HuH-7.5 (cell line): ENCODE data around the gene CDH23.
A peak's percentile ranks its signal among the peaks of the same experiment; 100 is the strongest.

Experiments used
- DNase-seq: peaks from one replicate; pipeline ENCODE4 v3.0.0; 2011; ENCODE audit warnings: low spot score

The CDH23 gene

DNA sequence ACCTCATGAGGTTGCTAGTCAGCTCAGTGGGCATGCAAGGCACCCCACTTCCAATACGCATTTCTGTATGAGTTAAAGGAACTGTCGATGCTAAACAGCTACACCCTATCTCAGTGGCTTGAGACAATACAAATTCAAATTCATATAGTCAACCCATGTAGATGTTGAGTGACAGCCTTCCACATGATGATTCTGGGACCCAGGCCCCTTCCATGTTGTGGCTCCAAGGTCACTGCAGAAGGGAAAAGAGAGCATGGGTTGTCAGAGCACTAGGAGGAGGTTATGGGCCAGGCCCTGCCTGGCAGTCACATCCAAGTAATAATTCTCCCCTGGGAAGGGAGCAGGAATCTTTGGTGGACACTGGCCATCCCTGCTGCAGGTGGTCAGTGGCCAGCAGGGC lies 294.7 kb downstream of the CDH23 start:
- no peak for DNase-seq

DNA sequence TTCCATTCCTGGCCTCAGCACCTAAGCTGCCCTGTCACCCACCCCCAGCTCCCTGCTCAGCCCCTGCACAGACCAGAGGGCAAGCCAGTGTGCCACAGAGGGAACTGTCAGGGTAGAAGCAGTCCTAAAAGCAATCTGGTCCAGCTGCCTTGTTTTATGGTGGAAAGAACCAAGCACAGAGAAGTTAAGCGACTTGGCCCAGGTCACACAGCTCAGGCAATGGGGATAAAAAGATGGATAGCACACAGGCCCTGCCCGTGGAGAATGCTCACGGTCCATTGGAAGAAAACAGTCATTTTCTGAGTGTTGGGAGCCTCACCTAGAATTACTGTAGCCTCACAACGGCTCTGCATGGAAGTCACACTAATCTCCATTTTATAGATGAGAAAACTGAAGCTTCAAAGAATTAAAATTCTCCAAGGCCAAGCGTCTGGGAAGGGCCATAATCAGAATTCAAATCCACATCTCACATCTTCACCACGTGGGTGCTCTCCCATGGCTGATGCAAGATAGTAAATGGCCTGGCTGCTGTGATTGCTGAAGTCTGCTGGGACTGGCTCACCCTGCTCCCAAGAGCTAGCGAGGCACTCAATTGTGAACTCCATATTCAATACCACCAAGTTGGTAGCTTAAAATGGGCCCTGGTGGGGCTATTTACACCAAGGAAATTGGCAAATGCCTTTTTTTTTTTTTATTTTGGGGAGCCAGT lies 296.0 kb downstream of the CDH23 start:
- DNase-seq: no peak

DNA sequence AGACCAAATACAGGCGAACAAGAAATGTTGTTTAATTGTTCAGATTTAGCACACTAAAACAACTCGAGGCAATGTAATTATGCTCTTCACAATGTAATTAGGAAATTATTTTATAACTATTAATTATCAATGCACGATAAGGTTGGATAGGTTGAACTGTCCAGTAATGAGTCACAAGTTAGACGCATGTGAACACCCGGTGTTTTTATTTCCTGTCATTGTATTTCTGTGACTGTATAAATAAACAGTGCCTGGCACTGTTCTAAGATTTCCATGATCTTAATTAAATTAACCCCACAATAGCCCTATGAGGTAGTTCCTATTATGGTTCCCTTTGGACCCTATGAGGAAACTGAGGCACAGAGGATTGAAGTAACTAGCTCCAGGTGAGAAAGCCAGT lies 296.7 kb downstream of the CDH23 start:
- DNase-seq: no peak

DNA sequence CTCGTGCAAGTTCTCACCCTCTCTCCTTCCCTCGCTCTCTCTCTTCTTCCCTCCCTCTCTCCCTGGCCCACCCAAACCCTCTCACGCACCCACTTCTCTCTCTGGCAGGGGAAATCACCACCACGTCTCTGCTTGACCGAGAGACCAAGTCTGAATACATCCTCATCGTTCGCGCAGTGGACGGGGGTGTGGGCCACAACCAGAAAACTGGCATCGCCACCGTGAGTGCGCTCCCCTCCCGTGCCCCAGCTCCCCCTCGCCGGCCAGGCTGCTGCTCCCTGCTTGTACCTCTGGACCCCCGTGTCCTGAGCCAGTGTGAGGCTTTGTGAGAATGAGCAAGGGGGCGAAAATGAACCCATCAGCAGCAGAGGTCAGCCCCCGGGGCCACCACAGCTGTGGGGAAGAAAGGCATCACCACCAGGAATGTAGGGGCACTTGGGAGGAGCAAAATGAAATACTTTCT lies 297.4 kb downstream of the CDH23 start:
- DNase-seq: no peak

DNA sequence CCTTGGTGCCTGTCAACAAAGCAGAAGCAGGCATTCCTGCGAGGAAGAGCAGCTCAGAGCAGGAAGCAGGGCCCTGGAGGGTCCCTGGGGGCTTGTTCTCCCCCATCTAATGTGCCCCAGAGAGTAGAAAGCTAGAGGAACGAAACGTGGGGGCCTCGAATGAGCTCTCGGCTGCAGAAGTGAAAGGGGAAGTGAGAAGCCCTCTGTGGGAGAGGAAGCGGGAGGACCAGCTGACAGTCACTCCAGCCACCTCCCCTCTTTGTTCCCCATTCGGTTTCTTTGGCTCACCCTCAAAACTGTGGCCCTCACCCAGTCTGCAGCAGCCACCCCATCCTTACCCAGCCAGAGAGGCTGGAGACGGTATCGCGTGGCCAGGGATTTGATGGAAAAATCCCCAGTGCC lies 297.8 kb downstream of the CDH23 start:
- no peak for DNase-seq

DNA sequence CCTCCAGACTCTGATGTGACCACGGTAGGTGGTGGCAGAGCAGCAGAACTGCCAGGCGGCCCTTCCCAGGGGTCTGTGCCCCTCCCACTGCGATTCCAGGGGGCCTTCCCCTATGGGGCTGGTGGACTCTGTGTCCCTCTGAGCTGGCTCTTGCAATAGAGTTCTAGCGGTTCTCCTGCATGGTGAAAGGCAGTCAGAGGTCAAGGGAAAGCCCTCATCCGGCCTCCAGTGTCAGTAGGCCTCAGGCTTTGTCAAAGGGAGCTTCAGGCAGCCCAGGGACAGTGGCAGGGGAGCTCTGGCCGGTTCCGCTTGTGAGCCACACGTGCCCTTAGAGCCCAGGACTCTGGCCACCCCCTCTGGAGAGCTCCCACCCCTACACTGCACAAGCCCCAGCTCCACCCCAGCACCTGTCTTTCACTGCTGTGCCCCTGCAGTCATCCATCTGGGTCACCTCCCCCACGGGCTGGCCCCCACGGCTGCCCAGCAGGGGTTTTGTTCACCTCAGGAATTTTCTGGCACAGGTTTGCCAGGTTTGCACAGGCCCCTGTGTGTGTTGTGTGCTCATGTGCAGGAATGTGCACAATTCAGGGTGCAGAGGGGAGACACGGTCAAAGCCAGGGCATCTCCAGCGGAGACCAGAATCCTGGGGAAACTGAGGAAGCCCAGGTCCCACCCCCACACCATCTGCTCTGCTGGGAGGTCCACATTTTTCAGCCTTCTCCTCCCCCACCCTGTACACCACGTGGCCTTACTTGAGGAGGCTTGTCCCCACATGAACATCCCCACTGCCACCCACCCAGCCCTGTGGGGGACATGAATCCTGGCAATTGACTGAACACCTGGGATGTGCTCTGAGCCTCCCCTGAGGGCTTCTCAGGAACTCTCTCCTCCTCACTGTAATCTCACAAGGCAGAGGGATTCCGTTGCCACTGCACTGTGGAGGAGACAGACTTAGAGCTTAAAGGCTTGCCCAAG lies 299.1 kb downstream of the CDH23 start:
- no peak for DNase-seq

DNA sequence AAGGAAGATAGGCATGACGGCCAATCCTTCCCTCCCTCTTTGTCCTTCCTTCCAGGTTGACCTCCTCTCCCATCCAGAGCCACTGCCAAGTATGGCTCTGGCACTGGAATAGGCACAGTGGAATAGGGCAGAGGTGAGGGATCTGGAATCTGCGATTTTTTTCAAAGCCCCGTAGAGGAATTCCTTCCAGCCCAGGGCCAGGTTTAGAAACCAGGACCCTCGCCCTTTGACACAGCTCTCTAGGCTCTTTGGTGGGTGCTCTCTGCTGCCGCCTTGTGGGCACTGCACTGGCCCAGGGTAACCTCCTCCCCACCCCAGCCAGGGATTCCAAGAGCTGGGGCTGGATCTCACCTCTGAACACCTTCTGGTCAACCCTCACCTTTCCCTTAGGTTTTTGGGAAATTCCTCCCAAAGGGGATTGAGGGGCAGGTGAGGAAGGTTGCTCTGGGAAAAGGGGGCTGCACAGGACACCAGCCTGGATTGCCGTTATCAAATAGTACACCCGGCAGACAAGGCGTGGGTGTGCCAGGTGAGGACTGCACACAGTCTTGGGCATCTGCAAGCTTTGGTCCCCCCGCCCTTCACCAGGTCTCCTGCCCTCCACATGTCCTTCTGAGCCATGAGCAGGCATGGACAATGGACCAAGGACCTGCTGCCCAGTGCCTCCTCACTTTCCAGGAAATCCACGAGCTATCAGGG lies 300.1 kb downstream of the CDH23 start:
- peak; percentile 88 for DNase-seq

DNA sequence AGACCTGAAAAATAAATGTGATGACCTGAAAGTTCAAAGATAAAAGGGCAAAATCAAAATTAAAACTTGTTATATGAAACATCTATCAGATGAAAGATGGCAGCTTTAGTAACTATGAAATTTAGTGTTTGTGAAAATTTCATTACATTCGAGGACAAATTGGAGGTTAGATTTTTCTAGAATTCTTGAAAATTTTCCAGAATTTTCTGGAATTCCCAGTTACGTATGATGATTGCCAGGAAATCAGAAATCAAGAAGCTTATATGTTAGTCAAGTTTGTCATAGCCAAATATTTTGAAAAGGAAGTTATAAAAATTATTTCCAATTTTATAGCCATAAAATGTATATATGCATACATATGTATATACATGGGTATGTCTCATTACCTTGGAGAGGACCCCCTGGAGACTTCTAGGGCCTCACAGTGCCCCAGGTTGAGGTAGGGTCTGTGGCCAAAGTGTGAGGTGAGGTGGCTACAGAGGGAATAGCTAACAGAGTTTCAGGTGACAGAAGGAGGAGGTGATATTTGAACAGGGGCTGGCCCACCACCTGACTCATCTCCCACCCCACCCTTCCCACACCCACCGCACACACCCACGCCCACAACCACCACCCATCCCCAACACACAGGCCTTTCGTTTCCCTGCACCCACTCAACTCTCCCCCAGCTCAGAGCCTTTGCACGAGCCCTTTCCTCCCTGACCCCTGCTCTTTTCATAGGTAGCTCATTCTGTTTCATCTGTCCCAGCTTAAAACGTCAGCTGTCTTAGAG lies 301.4 kb downstream of the CDH23 start:
- DNase-seq: no peak

DNA sequence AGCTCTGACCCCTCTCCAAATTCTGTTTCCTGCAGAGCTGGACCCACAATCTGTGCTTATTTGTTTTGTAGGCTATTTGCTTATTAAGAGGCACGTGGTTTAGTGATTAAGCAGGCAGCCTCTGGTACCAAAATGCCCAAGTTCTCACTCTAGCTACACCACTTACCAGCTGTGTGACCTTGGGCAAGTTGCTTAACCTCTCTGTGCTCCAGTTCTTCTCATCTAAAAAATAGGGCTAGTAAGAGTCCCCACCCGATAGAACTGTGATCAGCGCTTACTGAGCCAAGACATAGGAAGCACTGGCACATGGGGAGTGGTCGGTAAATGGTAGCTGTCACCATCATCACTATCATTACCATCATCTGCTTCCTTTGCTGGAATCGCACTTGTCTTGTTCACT lies 302.0 kb downstream of the CDH23 start:
- DNase-seq: no peak

DNA sequence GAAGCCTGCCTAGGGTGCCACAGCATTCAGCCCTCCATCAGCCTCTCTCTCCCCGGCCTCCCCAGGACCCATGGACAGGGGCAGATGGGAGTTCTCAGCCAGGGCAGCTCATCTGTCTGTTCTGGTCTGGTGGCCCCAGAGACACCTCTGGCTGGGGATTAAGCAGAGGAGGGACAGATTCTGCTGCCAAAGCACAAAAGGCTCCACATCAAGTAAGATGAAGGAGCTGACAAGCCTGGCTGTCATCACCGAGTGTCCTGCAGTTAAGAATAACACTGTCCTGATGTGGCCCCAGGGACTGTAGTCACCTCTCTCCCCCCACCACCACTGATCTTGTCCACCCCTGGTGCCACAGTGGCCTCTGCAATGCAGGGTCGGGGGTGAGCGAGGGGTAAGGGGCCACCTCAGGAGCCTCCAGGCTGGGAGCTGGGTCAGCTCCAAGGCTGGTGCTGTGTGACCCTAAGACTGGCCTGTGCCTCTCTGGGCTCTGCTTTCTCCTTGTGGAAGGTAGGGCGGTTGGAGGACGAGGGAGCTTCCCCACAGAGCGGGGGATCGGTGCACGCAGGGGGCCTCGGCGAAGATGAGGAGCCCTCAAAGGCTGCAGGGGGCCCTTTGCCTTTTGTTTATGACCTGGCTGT lies 304.1 kb downstream of the CDH23 start:
- DNase-seq: no peak

DNA sequence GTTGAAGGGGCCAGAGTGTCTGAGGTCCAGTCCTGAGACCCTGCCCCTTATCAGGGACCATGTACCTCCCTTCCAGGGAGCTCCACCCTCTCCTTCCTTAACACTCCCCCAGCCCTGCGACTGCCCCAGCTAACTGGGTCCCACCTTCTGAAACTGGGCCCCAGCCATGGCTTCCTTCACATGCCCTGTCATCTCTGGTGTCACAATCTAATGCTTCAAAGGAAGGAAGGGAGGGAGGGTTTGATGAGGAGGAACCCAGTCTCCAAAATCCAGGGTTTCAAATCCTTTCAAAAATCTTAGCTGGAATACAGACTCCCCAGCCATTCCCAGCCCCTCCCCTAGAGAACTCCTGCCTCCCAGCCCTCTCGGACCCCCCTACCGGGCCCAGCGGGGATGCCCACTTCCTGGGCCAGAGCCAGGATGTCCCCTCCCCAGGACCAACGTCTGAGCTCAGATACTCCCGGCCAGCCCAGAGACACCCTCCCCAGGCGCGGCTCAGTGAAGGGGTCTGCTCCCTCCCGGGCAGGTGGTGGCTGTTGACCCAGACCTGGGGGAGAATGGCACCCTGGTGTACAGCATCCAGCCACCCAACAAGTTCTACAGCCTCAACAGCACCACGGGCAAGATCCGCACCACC lies 304.9 kb downstream of the CDH23 start:
- no peak for DNase-seq

DNA sequence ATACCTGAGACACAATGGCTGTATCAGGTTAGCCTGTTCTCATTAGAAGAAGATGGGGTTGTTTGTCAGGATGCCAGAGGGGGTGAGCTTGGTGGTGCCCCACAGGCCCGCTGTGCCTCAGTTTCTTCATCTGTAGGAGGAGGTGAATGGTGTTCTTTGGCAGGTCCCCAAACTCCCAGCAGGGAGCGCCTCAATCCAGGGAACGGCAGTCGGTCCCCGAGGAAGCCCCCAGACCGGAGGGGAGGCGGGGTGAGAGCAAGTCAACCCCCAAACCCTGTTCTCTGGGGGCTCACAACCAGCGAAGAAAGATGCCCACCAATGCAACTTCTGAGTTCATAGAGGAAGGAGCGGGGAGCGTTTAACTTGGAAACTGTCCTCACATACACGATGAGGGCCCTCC lies 306.9 kb downstream of the CDH23 start:
- DNase-seq: no peak

DNA sequence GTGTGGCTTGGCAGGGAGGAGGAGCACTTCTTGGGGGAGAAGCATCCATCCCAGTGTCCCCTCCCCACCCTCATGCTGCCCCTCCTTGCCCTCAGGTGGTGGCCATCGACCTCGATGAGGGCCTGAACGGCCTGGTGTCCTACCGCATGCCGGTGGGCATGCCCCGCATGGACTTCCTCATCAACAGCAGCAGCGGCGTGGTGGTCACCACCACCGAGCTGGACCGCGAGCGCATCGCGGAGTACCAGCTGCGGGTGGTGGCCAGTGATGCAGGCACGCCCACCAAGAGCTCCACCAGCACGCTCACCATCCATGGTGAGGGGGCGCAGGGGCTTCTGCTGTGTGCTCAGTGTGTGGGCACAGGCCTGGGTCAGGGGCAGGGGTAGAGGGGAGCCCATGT lies 308.1 kb downstream of the CDH23 start:
- DNase-seq: no peak

DNA sequence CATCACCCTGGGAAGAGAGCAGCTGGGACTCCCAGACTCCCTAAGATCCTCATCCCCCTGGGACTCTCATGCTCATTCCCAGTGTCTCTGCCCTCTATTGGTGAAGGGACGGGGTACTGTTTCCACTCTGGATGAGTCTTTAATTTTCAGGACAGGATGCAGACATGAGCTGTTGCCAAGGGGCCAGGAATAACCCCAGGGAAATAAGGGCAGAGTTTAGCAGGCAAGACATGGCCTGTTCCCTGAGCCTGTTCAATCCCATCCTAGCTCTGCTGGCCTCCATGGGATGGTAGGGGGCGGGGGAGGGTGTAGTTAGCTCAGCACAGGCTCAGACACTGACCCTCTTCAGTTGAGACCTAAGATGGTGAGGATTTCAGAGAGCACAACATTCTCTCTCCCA lies 308.9 kb downstream of the CDH23 start:
- no peak for DNase-seq

DNA sequence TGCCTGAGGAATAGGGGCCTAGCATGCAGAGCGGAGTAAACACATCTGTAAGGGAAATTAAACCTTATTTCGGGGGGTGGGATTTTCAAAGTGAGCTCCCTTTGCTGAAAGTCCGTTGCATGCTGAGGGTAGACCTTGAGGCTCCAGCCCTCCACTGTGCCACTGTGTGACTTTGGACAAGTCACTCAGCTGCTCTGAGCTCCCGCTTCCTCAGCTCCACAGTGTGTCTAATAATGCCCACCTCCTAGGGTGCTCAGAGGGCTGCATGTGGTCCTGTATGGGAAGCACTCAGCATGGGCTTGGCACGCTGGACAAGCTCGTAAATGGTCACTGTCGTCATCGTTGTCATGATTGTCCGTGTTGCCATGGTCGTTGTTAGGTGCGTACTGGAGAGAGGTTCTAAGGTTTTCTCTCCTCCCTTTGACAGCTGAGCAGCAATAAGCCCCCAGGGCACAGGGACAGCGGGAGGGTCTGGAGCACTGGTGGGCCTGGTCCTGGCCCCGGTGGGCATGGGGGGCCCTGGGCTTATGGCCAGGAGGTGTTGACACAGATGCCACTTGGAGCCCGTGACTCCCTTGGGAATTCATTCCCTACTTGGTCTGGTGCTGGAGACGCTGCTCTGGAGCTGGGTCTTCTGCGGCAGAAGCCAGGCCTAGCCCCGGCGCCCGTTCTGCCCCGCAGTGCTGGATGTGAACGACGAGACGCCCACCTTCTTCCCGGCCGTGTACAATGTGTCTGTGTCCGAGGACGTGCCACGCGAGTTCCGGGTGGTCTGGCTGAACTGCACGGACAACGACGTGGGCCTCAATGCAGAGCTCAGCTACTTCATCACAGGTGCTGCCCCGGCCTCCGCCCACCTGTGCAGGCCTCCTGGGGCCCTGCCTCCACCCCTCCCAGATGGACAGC lies 309.7 kb downstream of the CDH23 start:
- no peak for DNase-seq

DNA sequence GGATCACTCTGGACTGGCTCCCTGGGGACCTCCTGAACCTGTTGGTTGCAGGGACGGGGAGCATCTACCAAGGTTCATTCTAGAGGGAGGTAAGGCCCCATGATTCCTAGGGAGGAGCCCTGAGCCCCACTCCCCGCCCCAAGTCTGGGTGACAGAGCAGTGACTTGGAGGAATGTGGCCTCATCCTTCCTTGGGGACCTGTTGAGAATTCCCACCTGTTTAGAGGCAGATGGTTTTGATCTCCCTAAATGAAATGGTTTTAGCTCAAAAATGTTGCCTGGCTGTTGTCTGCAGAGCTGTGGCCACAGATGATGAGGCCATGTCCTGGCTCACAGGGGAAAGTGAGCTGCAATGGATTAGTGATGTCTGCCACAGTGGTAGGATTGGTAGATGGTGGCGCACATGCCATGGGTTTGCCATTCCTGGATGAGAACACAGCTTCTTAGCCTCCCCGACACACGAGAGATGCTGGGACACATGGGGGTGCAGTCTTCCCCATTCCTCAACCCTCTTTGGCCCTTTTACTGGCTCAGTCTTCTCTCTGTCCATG lies 310.6 kb downstream of the CDH23 start:
- DNase-seq: no peak

DNA sequence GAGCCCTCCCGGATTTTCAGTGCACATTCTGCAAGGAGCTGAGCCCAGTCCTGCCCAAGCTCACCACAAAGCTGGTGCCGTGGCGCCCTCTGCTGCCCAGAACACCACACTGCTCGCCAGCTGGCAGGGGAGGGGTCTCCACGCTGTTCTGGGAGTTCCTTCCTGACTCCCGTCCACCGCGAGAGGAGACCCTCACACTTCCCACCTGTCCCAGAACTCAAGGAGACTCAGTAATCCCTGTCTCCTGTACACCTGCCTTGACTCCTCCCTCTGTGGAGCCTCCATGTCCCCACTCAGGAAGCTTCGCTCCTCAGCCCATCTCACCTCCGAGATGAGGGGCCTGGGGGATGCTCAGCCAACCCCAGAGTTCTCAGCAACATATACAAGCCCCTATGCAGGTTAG lies 311.6 kb downstream of the CDH23 start:
- peak; percentile 69 for DNase-seq

DNA sequence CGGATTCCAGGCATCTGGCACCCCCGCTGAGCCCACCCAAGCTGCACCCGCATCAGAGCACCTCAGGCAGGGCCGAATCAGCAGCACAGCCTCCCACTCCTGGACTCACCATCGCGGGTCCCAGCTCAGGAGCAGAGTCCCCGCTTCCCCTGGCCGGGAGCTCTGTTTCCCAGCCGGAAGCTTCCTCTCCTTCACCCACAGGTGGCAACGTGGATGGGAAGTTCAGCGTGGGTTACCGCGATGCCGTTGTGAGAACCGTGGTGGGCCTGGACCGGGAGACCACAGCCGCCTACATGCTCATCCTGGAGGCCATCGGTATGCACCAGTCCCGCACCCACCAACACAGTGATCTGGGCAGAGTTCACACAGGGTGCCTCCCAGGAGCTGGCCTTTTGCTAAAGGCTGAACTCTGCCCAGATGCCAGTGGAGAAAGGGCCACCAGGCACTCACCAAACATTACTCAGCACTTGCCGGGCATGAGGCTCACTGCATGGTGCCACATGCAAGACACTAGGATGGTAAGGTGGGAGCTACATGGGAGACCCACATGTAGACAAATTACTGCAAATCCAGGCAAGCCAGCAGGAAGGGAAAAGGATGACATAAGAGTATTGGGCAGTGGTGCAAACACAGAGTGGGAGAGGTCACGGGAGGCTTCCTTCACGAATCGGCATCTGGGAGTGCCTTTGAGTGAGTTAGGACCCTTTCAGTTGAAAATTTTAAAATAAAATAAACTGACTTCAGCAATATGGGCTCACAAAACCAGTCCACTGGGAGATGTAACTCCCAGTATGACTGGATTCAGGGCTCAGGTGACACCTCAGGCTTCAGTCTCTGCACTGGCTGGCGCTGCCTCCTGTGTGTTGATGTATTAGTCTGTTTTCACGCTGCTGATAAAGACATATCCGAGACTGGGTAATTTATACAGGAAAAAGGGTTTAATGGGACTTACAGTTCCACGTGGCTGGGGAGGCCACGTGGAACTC lies 312.5 kb downstream of the CDH23 start:
- DNase-seq: no peak
